GM18909 (cell line): ENCODE measurements around the gene PTPN14.
"Not testable (repeated sequence)": the region's sequence is repeated elsewhere in the genome, so short reads cannot be mapped to it uniquely, and the experiment has no call there.

Experiments used
- ATAC-seq: cut with Tn5 transposase; IDR thresholded peaks from one replicate; pipeline ENCODE4 v1.9.1; 2021; ENCODE audit warnings: mild to moderate bottlenecking; ENCODE audit not compliant: unreplicated experiment, poor library complexity

The PTPN14 gene

GRCh38 chr1:214415131-214415530, 136.3 kb downstream of the PTPN14 start:
- ATAC-seq = no peak

DNA sequence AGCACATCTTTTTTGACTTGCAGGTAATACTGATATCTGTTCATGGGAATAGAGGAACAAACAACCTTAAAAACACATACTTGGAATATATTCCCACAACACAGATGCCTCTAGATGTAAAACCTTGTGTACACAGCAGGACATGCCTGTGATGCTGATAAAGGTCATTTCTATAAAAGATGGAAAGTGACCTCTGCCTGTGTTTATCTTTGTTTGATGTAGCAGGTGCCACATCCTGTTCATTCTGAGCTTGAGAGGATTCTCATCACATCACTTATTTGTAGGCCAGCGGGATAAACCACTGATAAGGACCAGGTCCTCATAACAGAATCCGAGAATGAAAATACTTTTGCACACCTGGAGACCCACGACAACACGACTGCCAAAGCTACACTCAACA, 136.7 kb downstream of the PTPN14 start:
- no peak for ATAC-seq

DNA sequence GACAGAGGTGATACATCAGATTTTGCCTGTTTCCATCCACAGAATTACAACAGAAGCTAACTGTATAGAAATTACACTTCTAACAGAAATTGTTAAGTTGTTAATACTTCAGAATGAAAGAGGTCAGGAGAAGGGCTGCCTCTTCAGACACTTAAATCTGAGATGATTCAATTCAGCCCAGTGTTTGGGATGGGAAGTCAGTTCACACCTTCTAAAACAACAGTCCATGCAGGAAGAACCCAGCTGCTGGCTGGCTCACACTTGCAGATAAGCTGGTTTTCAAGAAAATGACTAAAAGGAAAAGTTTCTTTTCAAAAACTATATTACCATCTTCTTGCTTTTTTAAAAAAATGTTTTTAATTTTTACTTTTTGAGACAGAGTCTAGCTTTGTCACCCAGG, 138.1 kb downstream of the PTPN14 start:
- ATAC-seq = no peak

DNA sequence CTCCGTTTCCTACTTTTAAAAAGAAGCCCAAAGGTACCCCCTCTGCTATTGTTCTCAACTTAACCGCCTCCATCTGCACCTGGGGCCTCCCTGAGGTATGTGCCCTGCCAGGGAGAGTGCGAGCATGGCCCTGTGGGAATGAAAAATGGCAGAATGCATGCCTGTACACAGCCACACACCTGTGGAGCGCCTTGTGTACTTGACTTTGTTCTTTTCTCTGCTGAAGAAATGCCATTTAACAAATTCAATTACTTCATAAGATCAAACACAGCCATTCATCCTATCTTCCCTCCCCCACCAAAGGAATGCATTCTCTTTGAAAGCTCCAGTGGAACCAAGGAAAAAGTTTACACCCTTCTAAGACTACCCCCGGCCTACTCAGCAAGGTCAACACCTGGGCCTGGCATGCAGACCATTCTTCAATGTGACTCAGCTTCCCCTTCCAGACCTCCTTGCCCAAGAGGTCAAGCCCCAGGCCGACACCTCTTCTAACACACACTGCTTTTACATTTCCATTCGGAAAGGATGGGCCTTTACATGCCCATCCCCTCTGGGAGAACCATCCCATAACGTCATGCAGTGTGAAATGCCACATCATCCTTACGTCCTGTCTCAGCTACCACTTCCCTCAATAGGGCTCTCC, 146.7 kb downstream of the PTPN14 start:
- ATAC-seq = peak; percentile 41

GRCh38 chr1:214404154-214404553, 147.2 kb downstream of the PTPN14 start:
- peak; percentile 87 for ATAC-seq

GRCh38 chr1:214403431-214403830, 148.0 kb downstream of the PTPN14 start:
- no peak for ATAC-seq

DNA sequence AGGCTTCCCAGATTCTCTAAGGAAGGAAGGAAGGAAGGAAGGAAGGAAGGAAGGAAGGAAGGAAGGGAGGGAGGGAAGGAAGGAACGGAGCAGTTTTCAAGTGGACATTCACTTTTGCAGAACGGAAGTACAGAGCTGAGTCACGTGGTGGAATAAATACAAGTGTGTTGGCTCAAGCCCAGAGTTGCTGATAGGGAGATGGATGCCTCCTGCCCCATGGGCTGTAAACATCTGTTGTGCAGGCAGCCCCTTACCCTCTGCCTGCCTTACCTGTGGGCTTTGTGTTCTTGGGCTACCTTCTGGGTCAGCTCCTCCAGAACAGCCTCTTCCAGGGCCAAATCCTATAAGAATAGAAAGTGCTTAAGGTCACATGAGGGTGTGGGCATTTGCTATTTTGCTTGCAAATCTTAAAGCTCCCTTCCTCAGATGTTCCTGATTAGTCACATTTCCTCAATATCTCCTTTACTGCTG, 148.8 kb downstream of the PTPN14 start:
- ATAC-seq = no peak

DNA sequence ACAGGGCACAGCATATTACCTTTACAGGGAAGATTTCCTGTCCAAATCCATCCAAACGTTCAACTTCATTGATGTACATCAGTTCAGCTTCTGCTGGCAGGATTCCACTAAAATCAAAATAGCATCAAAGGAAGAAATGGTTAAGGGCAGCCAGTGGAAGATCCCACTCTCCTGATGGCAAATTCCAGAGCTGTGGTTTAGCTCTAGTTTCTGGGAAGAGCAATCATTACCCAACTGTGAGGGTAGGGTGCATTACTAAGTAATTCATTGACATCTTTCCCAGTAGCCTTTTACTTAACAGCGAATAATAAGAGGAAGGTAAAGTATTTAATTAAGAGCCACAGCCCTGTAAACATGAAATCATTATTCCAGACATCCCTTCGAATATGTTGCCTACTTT, 149.7 kb downstream of the PTPN14 start:
- ATAC-seq = no peak

DNA sequence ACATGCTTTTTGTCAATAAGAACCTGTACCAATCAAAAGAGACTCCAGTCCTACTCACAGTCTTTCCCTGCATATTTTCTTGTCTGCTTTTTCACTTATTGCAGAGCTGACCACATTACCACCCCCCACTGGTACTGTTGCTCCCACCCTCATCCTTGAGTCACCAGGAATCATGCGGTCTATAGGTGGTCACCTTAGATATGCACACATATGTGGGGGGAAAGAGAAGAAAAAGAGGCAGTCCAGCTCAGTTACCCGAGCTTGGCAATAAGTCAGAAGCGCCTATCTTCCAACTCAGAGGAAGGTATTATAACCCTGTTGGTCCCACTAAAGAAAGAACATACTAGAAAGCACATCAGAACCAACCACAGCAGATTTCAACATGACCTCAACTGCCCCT, 151.3 kb downstream of the PTPN14 start:
- no peak for ATAC-seq

DNA sequence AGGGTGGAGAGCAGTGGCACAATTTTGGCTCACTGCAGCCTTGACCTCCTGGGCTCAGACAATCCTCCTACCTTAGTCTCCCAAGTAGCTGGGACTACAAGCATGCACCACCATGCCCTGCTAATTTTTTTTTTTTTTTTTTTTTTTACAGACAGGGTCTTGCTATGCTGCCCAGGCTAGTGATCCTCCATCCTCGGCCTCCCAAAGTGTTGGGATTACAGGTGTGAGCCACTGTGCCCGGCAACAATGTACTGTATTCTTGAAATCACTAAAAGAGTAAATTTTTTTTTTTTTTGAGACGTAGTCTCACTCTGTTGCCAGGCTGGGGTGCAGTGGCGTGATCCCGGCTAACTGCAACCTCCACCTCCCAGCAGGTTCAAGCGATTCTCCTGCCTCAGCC, 152.9 kb downstream of the PTPN14 start:
- no peak for ATAC-seq

DNA sequence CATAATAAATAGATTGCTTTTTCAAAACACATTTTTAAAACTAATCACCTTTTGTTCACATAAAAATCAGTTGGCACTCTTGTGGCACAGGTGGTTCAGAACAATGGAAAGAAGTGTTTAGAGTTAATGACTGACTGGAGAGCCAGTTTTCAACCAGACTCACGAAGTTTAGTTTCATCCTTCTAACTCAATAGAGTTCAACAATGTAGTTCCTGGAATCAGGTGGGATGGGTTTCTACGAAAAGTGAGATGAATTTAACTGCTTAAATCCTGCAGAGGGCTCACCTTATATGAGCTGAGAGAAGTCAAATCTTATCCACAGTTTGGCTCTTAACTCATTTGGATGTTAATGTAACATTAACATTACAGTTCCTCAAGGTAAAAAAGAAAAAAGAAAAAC, 153.9 kb downstream of the PTPN14 start:
- peak; percentile 42 for ATAC-seq

- ATAC-seq = no peak
Measured at GRCh38 chr1:214396330-214396729, 155.1 kb downstream of the PTPN14 start.

- not testable (repeated sequence) for ATAC-seq
Measured at GRCh38 chr1:214394569-214394968, 156.8 kb downstream of the PTPN14 start.

- ATAC-seq = no peak
Measured at GRCh38 chr1:214393086-214393485, 158.3 kb downstream of the PTPN14 start.

- ATAC-seq = no peak
Measured at GRCh38 chr1:214391873-214392645, 159.3 kb downstream of the PTPN14 start.

- ATAC-seq = no peak
Measured at GRCh38 chr1:214389734-214390133, 161.7 kb downstream of the PTPN14 start.

GRCh38 chr1:214386747-214387146, 164.7 kb downstream of the PTPN14 start:
- ATAC-seq = no peak

- no peak for ATAC-seq
Measured at GRCh38 chr1:214386333-214386732, 165.1 kb downstream of the PTPN14 start.

DNA sequence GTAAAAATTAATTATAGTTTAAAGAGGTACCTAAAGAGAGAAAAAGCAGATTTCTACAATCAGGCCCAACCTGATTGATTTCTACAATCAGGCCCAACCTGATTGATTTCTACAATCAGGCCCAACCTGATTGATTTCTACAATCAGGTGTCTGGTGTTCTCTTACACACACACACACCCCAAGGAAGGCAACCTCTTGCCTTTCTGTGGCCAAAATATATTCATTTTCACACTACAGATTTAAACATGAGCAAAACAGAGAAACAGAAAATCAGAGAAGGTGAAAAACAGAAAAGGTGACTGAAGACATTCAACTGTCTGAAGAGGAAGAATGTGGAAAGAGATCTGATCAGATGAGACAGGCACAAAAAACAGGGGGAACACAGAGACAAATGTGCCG, 166.0 kb downstream of the PTPN14 start:
- no peak for ATAC-seq

DNA sequence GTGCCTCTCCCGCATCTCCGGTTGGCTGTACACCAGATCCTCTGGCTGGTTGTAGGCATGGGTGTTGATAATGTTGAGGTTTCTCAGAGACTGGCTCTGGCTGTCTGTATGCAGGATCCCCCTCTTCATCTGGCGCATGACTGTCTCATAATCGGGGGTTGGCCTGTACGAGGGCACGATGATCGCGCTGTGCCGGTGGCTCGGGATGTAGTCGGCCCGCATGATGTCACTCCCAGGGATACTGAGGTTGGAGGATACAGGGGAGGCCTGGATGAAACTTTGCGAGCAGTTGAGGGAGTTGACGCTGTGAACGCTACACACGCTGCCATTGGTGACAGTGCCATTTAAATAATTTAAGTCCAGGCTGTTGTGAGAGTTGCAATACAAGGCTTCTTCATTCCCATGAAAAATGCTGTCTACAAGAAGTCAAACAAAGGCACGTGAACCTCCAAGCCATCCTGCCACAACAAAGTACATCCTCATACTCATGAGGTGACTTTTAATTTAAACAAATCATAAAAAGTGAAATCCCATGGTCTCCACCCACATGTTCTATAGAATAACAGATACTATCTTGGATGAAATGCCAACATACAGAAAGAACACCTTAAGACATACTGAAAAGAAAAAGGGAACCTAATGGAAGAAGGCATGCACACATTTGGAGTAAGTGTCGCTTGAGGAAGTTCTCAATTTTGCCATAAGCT, 166.9 kb downstream of the PTPN14 start:
- no peak for ATAC-seq
